ENCODE data around the gene ARL16. TPM values are rescaled to one million over a fixed set of nuclear protein-coding genes. Genes with fewer than 3 reads are reported as not detected.

ARL16 gene
- total RNA-seq, 1 donor from 2014 or later, result 24.1 TPM

- Histone ChIP-seq H3K36me3 (peaks cover 0 to 11% of the 10 kb centered on the region in 2 donors), H3K9me3 (no peaks in the 10 kb centered on the region), H3K27ac (no peak within 1 kb of the TSS), H3K4me1 (peaks cover 37% of the 10 kb centered on the region), H3K27me3 (no peaks in the 10 kb centered on the region), H3K4me3 (peak within 1 kb of the TSS; percentile 82 to 93)
- TF ChIP-seq POLR2AphosphoS5 (IDR thresholded peaks at IDR 0.05; ENCODE audit: insufficient read depth in 1 of 2, low read depth in 1 of 2) (peak in 1 of 2 donors; percentile 27), POLR2A (IDR thresholded peaks at IDR 0.05) (no peak), CTCF (IDR thresholded peaks at IDR 0.05) (no peak)
- DNase-seq (ENCODE audit: extremely low spot score in 2 of 2), result no peak
- intact Hi-C loops (cut with DNase I), result no loop called here
Observed at GRCh38 chr17:81711814-81712467, 28.3 kb upstream of the ARL16 start, which contains the start of gene SLC25A10. SLC25A10 (plus strand) TSS chr17:81712284; CDS start chr17:81712427, 143 bp downstream.

GRCh38 chr17:81710514-81711308, 27.1 kb upstream of the ARL16 start:
- Histone ChIP-seq H3K27ac (no peak overlapping the region), H3K4me1 (peaks cover 37% of the 10 kb centered on the region)

GRCh38 chr17:81708739-81709185, 25.2 kb upstream of the ARL16 start:
- DNase-seq (ENCODE audit: extremely low spot score in 2 of 2), result no peak
- Histone ChIP-seq H3K36me3 (peaks cover 0 to 14% of the 10 kb centered on the region in 2 donors), H3K27ac (no peak overlapping the region), H3K9me3 (no peaks in the 10 kb centered on the region), H3K27me3 (no peaks in the 10 kb centered on the region), H3K4me1 (peaks cover 41% of the 10 kb centered on the region), H3K4me3 (no peak overlapping the region)
- intact Hi-C loops (cut with DNase I), result no loop called here
- TF ChIP-seq CTCF (IDR thresholded peaks at IDR 0.05) (no peak), POLR2A (IDR thresholded peaks at IDR 0.05) (no peak), POLR2AphosphoS5 (IDR thresholded peaks at IDR 0.05; ENCODE audit: insufficient read depth in 1 of 2, low read depth in 1 of 2) (no peak)

More at GRCh38 chr17:81710514-81711308, 27.1 kb upstream of the ARL16 start:
- TF ChIP-seq CTCF (IDR thresholded peaks at IDR 0.05), result no peak
- TF ChIP-seq POLR2A (IDR thresholded peaks at IDR 0.05), result no peak
- no peak for TF ChIP-seq POLR2AphosphoS5 (IDR thresholded peaks at IDR 0.05; ENCODE audit: insufficient read depth in 1 of 2, low read depth in 1 of 2)
- DNase-seq (ENCODE audit: extremely low spot score in 2 of 2), result no peak
- Histone ChIP-seq H3K9me3 (no peaks in the 10 kb centered on the region), H3K36me3 (peaks cover 0 to 14% of the 10 kb centered on the region in 2 donors), H3K27me3 (no peaks in the 10 kb centered on the region), H3K4me3 (no peak overlapping the region)
- intact Hi-C loops (cut with DNase I), result no loop called here

DNA sequence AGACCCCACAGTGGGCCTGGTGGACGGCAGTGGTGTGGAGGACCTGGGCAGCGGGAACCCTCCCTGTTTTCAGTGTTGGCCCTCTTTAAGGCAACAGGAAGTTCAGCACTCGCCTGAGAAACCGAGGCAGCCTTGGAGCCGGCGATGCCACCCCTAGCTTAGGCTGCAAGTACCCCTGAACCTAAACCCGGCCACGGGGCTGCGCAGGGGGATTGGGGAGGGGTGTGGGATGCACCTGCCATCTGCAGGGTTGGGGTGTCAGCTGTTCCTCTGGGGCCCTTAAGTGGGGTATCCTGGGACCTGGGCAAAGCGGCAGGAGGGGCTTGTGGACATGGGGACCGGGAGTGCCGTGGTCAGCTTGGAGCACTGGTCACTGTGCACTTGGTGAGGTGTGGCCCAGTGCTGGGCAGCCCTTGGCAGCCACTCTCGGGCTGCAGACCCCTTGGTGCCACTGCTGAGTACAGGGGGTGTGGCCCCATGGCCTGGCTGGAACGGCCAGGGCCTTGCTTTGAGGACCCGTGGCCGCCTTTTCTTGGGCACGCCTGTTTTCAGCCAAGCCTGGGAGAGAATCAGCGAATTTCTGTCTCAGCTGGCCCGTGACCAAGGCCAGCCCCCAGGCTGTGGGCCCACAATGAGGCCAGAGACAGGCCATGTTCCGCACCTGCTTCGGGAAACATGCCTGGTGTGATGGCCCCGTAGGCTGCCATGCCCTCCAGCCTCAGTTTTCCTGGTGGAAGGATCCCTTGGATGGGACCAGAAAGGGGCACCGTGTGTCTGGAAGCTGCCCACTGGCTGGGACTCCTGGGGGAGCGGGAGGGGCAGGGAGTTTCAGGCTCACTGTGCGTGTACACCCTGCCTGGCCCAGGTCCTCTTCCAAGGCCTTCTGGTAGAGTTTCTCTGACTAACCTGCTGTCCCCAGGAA, 24.4 kb upstream of the ARL16 start:
- H3K4me1 ChIP-seq, result peaks cover 36% of the 10 kb centered on the region
- TF ChIP-seq POLR2A (IDR thresholded peaks at IDR 0.05), result no peak
- TF ChIP-seq POLR2AphosphoS5 (IDR thresholded peaks at IDR 0.05; ENCODE audit: insufficient read depth in 1 of 2, low read depth in 1 of 2), result no peak
- no peak for TF ChIP-seq CTCF (IDR thresholded peaks at IDR 0.05)

More for the DNA sequence above, 24.4 kb upstream of the ARL16 start:
- Histone ChIP-seq H3K4me3 (no peak overlapping the region), H3K36me3 (peaks cover 0 to 14% of the 10 kb centered on the region in 2 donors), H3K27me3 (no peaks in the 10 kb centered on the region), H3K9me3 (no peaks in the 10 kb centered on the region), H3K27ac (no peak overlapping the region)
- intact Hi-C loops (cut with DNase I), result no loop called here
- DNase-seq (ENCODE audit: extremely low spot score in 2 of 2), result no peak
